HG02870 (cell line): ENCODE measurements around the gene AXIN2.

Experiments used
- ATAC-seq: cut with Tn5 transposase; IDR thresholded peaks from one replicate; pipeline ENCODE4 v1.9.1; 2021; ENCODE audit warnings: mild to moderate bottlenecking, moderate library complexity; ENCODE audit not compliant: unreplicated experiment

Gene AXIN2

DNA sequence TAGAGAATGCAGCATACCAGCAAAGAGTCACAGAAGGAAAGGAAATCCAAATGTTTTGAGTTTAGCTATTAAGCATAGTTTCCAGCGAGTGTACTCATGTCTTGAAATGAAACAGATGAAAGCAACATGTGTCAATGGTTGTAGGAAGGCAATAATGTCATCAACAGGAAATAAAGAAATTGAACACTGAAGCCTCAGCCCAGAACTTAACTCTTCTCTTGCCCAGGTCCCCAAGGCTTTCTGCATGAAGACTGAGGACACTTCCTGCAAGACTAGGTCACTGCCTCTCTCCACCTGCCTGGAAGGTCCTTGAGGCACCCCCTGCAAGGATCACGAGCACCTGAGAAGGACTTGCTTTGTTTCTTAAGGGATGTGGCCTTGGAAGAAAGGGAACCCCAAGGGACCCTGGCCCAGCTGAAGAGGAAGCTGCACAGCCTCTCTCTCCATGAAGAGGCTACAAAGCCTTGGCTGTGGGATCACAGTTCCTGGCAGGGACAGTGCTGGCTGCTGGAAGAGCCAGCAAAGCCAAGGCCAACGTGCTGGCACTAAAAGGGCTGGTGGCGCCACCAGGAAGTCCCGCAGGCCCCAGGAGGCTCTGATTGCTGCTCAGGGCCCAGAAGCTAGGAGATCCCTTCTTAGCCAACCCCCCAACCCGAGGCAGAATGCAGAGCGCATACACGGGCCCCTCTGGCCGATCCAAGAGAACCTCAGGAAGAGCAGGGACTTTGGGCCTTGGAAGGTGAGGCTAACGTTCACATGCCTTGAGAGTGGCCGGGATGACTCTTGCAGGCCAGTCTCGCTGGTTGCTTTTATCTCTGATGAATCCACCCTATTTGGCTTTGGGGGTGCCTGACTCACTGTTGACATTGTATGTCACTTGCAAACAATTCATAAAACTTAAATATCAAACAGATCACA, 23.4 kb upstream of the AXIN2 start:
- no peak for ATAC-seq

DNA sequence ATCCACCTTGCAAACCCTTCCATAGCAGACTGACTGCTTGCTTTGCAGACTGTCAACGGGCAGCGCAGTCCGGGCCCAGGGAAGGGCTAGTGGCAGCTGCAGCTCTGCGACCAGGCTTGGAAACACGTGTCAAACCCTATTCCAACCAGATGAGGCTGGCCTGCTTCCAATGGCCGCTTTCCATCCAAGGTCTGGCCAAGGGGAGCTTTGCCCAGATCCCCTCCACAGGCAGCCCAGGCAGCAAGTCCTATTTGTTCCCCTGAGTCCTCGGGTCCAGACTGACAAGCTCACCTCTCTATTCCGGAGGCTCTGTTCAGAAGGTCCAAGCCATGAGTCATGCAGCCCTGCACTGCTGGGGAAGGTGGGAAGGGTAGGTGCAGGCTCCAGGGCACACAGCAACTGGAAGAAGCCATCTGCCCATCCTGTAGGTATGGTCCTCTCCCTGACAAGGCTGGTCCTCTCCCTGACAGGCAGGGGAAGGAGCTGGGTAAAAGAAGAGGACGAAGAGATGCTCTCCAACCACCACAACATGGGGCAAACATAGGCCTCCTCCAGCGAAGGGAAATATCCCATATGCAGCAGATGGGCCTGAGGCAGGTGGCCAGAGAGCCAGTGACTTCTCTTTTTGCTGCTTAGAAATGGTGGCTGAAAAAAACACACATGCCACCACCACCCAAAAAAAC, 22.6 kb upstream of the AXIN2 start:
- no peak for ATAC-seq

DNA sequence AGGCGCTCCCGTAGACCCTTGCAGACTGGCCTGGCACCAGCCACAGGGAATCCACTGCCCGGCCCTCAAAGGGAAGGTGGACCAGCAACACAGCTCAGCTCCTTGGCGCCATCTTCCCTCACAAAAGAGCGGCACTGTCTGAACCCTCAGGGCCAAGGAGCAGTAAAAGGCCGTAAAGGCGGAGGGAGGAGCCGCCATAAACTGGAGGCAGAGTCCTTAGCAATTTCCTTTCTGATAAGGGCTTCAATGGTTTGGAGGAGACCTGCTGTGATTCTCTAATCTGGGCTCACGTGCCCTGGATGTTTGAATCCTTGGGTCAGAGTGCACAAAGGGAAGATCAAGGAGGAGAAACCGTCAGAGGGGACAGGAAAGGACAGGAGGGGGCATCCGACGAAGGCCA, 15.5 kb upstream of the AXIN2 start:
- no peak for ATAC-seq

- no peak for ATAC-seq
Observed at GRCh38 chr17:65573282-65573602, 11.8 kb upstream of the AXIN2 start.

GRCh38 chr17:65572581-65573281, 11.3 kb upstream of the AXIN2 start:
- no peak for ATAC-seq

- ATAC-seq = no peak
Observed at GRCh38 chr17:65572186-65572580, 10.7 kb upstream of the AXIN2 start.

- no peak for ATAC-seq
Observed at GRCh38 chr17:65568918-65569317, 7.5 kb upstream of the AXIN2 start.

DNA sequence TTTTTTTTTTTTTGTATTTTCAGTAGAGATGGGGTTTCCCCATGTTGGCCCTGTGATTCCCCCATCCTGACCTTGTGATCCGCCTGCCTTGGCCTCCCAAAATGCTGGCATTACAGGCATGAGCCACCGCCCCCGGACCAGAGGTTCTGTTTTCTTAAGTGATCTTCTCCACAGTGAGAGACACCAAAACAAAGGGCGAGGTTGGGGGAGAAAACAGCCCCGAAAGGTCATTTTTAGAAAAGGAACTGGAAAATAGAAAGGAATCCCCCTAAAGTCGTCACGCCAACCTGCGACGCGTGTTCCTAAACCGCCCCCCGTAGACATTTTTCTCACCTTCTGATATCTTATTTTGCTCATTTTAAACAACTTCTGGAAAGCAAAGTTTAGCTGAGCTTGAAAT, 6.1 kb upstream of the AXIN2 start:
- ATAC-seq = no peak

DNA sequence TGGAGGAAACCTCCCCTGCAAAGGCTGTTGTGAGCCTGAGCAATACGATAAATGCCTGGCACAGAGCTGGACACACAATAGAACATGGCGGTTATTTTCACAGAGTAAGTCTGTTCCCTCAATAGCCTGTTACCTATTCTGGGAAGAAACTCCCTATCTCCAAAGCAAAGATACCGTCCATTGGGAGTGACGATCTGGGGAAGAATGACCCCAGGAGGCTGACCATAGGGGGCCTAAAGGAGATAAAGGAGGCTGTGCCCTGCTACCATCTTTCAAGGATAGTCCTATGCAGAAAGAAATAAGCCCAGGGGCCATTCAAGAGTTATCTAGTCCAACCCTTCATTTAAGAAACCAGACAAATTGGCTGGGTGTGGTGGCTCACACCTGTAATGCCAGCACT, 4.1 kb upstream of the AXIN2 start:
- no peak for ATAC-seq

GRCh38 chr17:65564793-65565192, 3.3 kb upstream of the AXIN2 start:
- ATAC-seq = no peak

DNA sequence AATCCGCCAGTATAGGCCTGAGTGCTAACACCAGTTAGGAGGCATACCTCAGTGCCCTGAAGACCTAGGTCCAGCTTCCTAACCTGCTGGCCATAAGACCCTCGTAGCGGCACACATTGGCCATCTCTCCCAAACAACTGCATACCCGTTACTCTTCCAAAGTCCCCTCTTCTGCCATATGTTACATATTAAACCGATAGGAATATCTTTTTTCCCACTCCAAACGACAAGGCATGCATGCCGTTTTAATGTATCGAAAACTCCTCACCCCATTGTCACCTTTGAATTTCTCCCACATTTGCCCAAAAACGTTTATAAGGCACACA, 721 bp upstream of the AXIN2 start:
- ATAC-seq = no peak

- ATAC-seq = peak; percentile 29
Observed at GRCh38 chr17:65560628-65561451, 608 bp downstream of the AXIN2 start.

DNA sequence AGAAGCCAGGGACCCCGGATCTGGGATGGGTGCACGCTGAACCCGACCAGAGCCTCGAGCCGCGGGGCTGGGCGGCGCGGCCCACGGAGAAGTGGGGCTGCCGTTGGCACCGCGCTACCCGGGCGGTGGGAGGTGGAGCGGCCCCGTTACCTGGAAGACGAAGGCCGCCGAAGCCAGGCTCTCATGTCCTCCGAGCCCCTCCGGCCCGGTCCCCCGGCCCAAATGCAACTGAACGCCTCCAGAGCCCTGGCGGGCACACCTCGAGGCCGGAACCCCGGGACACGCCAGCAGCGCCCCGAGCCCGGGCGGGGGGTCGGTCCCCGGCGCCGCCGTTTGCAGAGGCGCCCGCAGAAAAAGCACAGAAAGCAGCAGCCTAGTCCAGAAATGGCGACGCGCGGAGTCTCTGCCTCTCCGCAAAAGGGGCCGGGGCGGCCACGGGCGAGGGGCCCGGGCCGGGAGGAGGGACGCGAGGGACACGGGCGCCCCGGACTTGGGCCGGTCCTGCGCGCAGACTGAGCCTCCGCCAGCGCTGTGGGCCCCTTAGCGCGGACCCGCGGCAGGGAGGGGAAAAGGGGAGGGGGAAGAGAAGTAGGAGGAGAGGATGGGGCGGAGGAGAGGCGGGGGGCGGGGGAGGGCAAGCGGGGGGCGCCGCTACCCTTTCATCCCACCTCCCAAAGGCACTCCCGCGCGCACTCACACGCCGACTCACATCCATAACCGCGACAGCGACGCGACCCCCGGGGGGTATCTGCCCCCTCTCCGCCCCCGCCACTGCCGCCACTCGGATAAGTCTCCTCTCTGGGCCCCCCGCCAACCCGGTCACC, 1.4 kb downstream of the AXIN2 start:
- no peak for ATAC-seq

DNA sequence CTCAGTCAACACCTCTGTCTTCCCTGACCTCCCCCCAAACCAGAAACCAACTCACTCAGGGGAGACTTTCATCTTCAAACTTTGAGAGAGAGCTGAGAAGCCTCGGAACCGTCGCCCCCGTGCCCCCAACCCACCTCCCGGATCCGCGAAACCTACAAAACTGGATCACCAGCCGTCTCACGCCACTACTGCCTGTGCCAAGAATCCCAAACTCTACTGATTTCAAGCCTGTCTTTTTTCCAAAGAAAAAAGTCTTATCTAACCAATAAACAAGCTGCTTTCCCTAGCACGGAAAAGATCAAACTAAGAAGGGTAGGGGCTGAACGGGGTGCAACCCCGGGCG, 2.0 kb downstream of the AXIN2 start:
- ATAC-seq = no peak

DNA sequence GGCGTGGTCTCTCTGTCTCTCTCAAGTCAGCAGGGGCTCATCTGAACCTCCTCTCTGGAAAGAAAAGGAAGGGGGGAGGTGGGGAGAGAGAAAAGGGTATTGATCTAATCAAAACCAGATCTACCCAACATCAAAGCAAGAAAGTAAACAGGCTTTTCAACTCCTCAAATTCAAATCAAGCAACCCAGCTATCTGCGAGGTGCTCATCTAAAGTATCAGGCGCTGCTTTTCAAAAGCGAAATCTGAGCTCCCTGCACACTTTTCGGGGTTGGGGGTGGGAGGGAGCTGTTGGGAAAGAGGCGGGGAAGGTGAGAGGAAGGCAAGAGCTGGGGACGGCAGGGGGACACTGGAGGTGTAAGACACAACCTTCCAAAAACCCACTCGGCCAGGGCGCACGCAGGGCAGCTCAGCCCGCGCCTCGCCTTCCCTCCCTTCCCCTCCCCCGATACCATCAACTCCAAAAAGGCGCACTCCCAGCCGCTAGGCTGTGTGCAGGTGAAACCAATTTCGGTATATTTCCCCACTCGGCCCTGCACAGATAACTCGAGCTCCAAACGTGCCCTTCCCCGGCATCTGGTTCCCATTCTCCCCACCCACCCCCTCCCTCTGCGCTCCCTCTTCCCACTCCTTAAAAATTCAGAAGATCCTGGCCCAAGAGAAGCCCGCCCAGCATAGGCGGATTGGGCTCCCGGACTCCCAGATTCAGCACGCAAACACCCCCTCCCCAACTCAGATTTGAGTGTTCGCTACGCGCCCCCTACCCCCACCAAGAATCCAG, 2.6 kb downstream of the AXIN2 start:
- no peak for ATAC-seq

GRCh38 chr17:65558311-65558682, 3.2 kb downstream of the AXIN2 start:
- ATAC-seq = no peak

DNA sequence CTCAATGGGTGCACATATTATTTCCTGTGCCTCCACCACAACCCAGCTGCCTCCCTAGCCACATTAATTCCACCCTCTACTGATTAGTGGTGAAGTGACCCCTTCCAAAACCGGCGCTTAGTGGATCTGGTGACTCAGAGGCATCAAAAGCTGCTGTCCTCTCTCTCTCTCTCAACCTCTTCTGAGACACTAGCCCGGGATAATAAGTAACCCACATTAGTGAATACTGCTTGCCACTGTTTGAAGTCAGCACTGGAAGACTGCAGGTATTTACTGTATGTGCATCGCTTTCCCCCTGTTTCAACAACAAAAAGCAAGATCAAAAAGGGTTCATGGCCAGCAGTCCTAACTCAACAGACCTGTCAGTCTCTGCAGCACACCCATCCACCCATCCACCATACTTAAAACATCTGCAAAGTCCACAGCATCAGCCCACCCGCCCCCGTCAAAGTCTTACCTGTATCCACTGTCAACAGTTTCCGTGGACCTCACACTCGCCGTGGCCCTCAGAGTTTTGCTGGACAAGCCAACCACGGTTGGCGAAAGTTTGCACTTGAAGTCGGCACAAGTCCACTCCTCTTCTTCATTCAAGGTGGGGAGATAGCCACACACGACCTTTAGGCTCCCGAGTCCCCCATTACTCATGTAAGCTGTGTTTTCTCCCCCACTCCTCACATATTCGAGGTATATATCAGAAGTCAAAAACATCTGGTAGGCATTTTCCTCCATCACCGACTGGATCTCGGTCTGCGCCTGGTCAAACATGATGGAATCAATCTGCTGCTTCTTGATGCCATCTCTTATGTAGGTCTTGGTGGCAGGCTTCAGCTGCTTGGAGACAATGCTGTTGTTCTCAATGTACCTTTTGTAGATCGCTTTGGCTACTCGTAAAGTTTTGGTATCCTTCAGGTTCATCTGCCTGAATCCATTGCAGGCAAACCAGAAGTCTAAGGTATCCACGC, 3.8 kb downstream of the AXIN2 start:
- no peak for ATAC-seq

DNA sequence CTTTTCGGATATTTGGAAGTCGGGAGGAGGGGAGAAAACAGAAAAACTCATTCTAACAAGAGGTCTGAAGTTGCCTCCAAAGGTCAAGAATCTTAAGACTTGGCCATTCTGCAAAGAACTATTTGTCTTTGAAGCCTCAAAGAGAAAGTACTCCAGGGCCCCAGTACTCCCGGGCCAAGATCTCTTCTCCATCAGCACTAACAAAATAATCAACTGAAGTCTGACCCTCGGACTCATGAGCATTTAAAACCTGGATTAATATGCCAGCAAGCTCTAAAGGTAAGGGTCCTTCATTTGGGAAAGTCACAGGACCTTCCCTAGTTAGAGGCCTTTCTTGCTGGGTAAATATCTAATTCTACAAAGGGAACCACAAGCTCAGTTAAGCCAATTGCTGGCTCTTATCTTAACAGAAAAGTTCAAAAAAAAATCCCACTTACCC, 4.5 kb downstream of the AXIN2 start:
- no peak for ATAC-seq
